ENCODE measurements around the gene SLC39A13.

The SLC39A13 gene

DNA sequence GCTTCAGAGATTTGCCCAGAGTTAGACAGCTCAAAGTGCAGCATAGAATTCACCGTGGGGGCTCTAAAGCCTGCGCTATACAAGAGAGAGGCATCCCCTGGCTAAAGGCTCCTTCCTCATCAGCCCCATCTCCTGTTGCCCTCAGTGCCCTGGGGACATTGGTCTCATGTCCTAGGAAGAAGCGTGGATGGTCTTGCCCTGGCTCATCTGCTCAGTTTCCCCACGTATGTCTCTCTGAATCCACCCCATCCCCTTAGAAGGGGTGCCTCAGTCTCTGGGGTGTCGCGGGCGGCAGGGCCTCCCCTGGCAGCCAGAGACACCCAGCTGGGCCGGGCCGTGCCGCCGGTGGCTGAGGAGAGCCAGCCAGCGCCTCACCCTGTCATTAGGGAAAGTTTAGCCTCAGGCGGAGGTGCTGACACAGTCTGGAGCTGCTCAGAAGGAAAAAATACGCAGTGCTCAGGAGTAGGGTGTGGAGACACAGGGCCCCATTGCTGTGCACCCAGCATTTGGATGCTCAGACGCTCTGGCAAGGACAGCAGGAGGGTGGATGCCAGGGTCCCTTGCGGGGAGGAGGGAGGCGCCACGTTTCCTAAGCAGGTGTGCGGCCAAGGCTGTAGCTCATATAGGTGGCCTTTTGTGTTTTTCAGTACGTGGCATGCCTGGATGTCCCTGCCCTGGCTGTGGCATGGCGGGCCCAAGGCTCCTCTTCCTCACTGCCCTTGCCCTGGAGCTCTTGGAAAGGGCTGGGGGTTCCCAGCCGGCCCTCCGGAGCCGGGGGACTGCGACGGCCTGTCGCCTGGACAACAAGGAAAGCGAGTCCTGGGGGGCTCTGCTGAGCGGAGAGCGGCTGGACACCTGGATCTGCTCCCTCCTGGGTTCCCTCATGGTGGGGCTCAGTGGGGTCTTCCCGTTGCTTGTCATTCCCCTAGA lies 1.3 kb downstream of the SLC39A13 start:
- H3K4me3 ChIP-seq (replicated peaks in 1 of 2; ENCODE audit: low read depth in 2 of 2, low read length in 2 of 2), result peak overlapping the region; percentile 64 to 80
- TF ChIP-seq, protein P1, sequence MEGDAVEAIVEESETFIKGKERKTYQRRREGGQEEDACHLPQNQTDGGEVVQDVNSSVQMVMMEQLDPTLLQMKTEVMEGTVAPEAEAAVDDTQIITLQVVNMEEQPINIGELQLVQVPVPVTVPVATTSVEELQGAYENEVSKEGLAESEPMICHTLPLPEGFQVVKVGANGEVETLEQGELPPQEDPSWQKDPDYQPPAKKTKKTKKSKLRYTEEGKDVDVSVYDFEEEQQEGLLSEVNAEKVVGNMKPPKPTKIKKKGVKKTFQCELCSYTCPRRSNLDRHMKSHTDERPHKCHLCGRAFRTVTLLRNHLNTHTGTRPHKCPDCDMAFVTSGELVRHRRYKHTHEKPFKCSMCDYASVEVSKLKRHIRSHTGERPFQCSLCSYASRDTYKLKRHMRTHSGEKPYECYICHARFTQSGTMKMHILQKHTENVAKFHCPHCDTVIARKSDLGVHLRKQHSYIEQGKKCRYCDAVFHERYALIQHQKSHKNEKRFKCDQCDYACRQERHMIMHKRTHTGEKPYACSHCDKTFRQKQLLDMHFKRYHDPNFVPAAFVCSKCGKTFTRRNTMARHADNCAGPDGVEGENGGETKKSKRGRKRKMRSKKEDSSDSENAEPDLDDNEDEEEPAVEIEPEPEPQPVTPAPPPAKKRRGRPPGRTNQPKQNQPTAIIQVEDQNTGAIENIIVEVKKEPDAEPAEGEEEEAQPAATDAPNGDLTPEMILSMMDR (IDR thresholded peaks at IDR 0.05; ENCODE audit: low read depth, low read length), result no peak
- DNase-seq (ENCODE audit: low read depth in 2 of 2), result no peak

GRCh38 chr11:47410370-47411264 lies 2.2 kb downstream of the SLC39A13 start:
- H3K4me3 ChIP-seq (replicated peaks in 1 of 2; ENCODE audit: low read depth in 2 of 2, low read length in 2 of 2), result peak overlapping the region; percentile 64 to 80
- TF ChIP-seq, protein P1 (IDR thresholded peaks at IDR 0.05; ENCODE audit: low read depth, low read length), result no peak
- DNase-seq (ENCODE audit: low read depth in 2 of 2), result no peak

GRCh38 chr11:47411884-47412746 lies 3.7 kb downstream of the SLC39A13 start:
- no peak overlapping the region for H3K4me3 ChIP-seq (replicated peaks in 1 of 2; ENCODE audit: low read depth in 2 of 2, low read length in 2 of 2)
- peak; percentile 53 to 57 for DNase-seq (ENCODE audit: low read depth in 2 of 2)
- TF ChIP-seq, protein P1 (IDR thresholded peaks at IDR 0.05; ENCODE audit: low read depth, low read length), result peak; percentile 93

- no peak for DNase-seq (ENCODE audit: low read depth in 2 of 2)
- H3K4me3 ChIP-seq (replicated peaks in 1 of 2; ENCODE audit: low read depth in 2 of 2, low read length in 2 of 2), result no peak overlapping the region
- TF ChIP-seq, protein P1 (IDR thresholded peaks at IDR 0.05; ENCODE audit: low read depth, low read length), result no peak
Measured at GRCh38 chr11:47413351-47413750, 5.0 kb downstream of the SLC39A13 start.

DNA sequence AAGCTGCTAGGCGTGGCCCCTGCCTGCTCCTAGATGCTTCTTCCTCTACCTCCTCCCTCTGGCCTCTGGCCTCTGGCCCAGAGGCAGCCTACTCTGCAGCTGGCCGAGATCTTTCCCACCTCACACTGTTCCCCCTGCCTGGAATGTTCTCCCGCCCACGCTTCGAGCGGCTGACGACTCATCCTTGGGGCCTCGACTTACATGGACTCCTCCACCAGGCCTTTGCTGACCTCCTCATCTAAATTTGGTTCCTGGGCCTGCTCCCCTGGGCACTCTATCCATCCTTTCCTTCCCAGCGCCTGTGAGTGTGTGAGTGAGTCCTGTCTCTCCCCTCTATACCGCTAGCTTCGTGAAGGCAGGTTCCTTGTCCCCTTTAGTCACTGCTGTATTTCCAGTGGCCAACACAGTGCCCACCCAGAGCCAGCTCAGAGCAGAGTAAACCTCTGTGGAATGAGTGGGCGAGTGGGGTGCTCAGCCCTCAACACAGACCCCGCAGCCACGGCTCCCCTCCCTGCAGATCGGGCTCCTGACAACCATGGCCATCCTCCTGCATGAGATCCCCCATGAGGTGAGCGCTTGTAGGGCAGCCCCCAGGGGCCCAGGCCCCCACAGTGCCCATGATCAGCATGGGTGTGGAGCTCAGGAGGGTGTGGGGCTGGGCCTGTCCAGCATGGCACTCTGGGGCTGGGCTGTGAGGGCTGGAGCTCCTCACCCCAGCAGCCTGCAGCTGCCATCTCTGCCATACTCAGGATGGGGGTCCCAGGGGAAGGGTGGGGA lies 5.7 kb downstream of the SLC39A13 start:
- H3K4me3 ChIP-seq (replicated peaks in 1 of 2; ENCODE audit: low read depth in 2 of 2, low read length in 2 of 2), result no peak overlapping the region
- TF ChIP-seq, protein P1 (IDR thresholded peaks at IDR 0.05; ENCODE audit: low read depth, low read length), result no peak
- DNase-seq (ENCODE audit: low read depth in 2 of 2), result peak; percentile 76 to 78

All from cardiac fibroblast (primary cell).